NB4 (cell line): ENCODE data around the gene DDI1.
"Not testable (repeated sequence)": the region's sequence is repeated elsewhere in the genome, so short reads cannot be mapped to it uniquely, and the experiment has no call there.

ENCODE experiments used
- DNase-seq: peaks from one replicate; pipeline ENCODE4 v3.0.0; 2010; ENCODE audit warnings: low read depth
- H3K4me3 ChIP-seq: one replicate; pipeline ENCODE4 v1.5.1; 2011; ENCODE audit warnings: mild to moderate bottlenecking, low read depth, low read length, moderate library complexity
- MAX ChIP-seq: IDR thresholded peaks from 2 replicates; pipeline ENCODE4 v1.6.1; 2011; ENCODE audit warnings: low read depth, low read length
- MYC ChIP-seq: IDR thresholded peaks from 2 replicates; pipeline ENCODE4 v1.6.1; 2011; ENCODE audit warnings: low read depth, low read length
- POLR2A ChIP-seq: IDR thresholded peaks from 2 replicates; pipeline ENCODE4 v1.6.1; 2011; ENCODE audit warnings: mild to moderate bottlenecking; ENCODE audit not compliant: insufficient read length; ENCODE audit errors: extremely low read depth
- TF ChIP-seq, protein P1 (sequence below): IDR thresholded peaks from one replicate; pipeline ENCODE4 v1.5.1; 2012; ENCODE audit warnings: low read depth, low read length

Gene DDI1

DNA sequence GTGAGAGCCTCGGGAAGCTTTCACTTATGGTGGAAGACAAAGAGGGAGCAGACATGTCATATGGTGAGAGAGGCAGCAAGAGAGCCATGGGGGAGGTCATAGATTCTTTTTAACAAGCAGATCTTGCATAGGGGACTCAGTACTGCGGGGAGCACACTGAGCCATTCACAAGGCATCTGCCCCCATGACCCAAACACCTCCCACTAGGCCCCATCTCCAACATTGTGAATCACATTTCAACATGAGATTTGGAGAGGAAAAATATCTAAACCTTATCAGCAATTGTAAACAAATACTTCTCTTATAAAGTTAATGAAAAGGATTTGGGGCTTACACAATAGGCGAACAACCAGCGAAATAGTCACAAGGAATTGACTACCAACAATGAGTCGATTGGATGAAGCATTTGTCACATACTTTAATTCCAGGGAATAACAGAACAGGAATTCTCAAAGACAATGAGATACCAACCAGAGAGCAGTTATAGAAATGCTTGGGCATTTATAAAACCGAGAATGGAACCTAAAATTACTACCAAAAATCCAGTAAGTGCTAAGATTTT lies 7.3 kb downstream of the DDI1 start:
- TF ChIP-seq, protein P1, sequence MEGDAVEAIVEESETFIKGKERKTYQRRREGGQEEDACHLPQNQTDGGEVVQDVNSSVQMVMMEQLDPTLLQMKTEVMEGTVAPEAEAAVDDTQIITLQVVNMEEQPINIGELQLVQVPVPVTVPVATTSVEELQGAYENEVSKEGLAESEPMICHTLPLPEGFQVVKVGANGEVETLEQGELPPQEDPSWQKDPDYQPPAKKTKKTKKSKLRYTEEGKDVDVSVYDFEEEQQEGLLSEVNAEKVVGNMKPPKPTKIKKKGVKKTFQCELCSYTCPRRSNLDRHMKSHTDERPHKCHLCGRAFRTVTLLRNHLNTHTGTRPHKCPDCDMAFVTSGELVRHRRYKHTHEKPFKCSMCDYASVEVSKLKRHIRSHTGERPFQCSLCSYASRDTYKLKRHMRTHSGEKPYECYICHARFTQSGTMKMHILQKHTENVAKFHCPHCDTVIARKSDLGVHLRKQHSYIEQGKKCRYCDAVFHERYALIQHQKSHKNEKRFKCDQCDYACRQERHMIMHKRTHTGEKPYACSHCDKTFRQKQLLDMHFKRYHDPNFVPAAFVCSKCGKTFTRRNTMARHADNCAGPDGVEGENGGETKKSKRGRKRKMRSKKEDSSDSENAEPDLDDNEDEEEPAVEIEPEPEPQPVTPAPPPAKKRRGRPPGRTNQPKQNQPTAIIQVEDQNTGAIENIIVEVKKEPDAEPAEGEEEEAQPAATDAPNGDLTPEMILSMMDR, result no peak
- TF ChIP-seq MYC (no peak), POLR2A (no peak), MAX (no peak)
- no peak overlapping the region for H3K4me3 ChIP-seq
- DNase-seq, result no peak

DNA sequence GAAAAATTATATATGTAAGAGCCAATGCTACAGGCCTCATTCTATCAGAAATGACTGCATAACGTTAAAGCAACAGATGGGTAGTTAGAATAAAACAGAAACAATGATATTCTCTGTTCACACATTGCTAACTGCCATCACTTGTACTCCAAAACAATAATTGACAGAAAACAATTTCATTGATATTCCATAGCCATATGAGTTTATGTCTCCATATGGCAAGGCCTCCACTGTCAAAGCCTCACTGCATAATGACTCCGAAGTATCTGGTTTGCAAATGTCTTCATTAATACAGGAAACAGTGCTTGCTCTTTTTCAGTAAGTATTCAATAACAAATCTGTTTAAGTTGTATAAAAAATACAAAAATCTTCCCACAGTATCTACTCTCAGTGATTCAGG lies 9.9 kb downstream of the DDI1 start:
- no peak for TF ChIP-seq MAX
- TF ChIP-seq MYC, result no peak
- no peak for TF ChIP-seq POLR2A
- TF ChIP-seq, protein P1, result no peak
- no peak overlapping the region for H3K4me3 ChIP-seq
- DNase-seq, result no peak

GRCh38 chr11:104046858-104047257 lies 10.4 kb downstream of the DDI1 start:
- DNase-seq, H3K4me3 ChIP-seq: not testable (repeated sequence)

DNA sequence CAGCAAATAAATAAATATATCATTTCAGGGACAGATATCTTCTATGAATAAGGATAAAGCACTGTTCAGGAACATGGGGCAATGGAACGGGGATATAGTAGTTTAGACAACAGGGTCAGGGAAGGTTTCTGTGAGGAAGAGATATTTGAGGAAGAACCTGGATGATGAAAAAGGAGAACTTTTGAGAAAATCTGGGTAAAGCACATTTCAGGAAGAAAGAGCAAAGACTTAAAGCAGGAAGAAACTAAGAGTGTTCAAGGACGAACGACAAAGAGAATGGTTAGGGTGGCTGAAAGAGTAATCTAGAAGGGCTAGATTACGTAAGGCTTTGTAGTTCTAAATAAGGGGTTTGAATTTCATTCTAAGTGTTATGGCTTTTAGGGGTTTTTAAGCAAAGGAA lies 12.7 kb downstream of the DDI1 start:
- no peak for DNase-seq
- TF ChIP-seq, protein P1, result no peak
- TF ChIP-seq MYC (no peak), POLR2A (no peak), MAX (no peak)
- no peak overlapping the region for H3K4me3 ChIP-seq

DNA sequence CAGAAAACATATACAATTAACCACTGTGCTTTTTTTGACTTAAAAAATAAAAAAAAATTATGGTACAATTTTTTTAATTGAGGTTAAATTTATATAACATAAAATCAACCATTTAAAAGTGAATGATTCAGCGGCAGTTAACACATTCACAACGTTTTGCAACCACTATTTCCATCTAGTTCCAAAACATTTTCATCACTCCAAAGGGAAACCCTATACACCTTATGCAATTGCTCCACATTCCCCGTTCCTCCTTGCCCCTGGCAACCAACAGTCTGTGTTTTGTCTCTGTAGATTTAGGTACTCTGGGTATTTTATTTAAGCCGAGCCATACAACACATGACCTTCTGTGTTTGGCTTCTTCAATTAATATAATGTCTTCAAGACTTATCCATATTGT lies 15.3 kb downstream of the DDI1 start:
- TF ChIP-seq POLR2A, result no peak
- TF ChIP-seq, protein P1, result no peak
- no peak for TF ChIP-seq MYC
- TF ChIP-seq MAX, result no peak
- no peak overlapping the region for H3K4me3 ChIP-seq
- no peak for DNase-seq

DNA sequence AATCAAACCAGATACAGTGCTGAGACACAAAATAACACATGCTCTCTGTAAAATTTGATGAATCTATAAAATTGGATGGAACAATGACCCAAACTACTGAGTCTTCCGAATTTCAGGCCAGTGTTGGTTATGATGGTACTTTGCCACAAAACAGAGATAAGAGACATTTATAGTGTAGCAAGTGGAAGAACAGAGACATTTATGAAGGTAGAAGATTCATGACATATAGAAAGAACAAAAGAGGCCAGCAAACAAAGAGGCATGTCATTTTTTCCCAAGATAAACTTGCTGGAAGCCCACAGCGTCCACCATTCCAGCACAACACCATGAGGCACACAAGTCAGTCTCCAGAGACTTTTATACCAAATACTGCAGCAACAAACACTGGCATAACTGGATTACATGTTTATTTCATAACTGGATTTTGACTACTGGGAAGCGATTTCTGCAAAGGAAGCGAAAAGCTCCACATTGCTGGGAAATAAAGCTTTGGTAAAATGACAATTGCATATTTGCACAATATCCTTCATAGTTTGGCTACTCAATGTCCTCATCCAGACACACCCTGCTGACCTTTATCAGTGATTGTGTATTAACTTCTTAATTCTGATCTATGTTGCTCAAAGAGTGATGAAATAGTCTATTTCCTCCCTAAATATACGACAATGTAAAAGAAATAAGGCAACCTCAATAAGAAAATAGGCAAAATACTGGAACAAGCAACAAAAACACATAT lies 17.5 kb downstream of the DDI1 start:
- DNase-seq, result no peak
- H3K4me3 ChIP-seq, result no peak overlapping the region
- no peak for TF ChIP-seq MAX
- no peak for TF ChIP-seq MYC
- TF ChIP-seq POLR2A, result no peak
- TF ChIP-seq, protein P1, result no peak
